ENCODE measurements around the gene NUP62.
"Not testable (repeated sequence)": the region's sequence is repeated elsewhere in the genome, so short reads cannot be mapped to it uniquely, and the experiment has no call there.

Gene NUP62

GRCh38 chr19:49929611-49930482 lies 543 bp upstream of the NUP62 start:
- peak overlapping the region; percentile 90 for H3K4me3 ChIP-seq (ENCODE audit: low read depth, low read length)
- peak; percentile 86 for DNase-seq (ENCODE audit: low read depth)

DNA sequence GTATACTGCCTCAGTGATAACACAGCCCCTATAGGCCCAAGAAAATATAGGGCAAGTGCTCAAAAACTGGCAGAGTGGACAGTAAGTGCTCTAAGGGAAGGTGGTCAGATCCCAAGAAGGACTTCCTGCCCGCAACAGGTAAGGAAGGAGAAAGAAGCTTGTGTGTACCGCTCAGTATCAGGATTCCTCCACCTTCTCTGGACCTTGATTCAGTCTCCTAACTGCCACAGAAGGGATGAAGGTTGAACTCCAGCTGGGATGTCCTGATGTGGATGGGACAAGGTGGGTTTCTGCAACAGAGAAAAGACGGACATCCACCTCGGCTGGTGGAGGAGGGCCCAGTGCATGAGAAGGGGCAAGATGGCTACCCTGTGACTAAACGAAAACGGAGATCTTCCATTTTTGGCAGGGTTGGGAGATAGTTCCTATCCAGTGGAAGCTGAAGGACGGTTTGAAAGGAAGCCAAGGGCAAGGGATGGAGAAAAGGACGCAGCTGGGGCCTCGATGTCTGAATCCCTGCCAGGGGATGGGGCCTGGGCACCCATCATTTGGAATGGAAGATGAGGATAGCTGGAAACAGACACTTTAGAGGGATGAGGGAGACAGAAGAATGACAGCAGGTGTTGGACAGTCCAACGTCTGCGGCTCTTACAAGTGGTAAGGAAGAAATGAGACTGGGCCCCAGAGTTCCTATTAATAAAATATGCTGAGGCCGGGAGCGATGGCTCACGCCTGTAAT lies 1.6 kb downstream of the NUP62 start:
- DNase-seq (ENCODE audit: low read depth) = no peak
- peak overlapping the region; percentile 90 for H3K4me3 ChIP-seq (ENCODE audit: low read depth, low read length)

DNA sequence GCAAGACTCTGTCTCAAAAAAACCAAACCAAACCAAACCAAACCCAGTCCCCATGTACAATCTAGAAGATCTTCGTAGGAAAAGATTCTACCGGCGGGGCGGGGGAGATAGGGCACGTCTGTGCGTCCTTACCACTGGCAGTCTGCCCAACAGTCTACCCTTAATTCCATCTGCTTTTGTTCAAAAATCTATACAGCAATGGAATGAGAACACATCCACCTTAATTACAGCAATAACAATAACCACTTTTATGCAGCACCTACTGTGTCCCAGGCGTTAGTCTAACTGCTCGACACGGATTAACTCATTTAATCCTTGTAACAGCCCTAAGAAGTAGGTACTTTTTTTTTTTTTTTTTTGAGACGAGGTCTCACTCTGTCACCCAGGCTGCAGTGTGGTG lies 2.8 kb downstream of the NUP62 start:
- no peak for DNase-seq (ENCODE audit: low read depth)
- H3K4me3 ChIP-seq (ENCODE audit: low read depth, low read length) = no peak overlapping the region

- DNase-seq (ENCODE audit: low read depth) = no peak
- H3K4me3 ChIP-seq (ENCODE audit: low read depth, low read length) = no peak overlapping the region
Observed at GRCh38 chr19:49925486-49925885, 3.8 kb downstream of the NUP62 start.

GRCh38 chr19:49924881-49925210 lies 4.5 kb downstream of the NUP62 start:
- DNase-seq (ENCODE audit: low read depth); H3K4me3 ChIP-seq (ENCODE audit: low read depth, low read length): not testable (repeated sequence)

- DNase-seq (ENCODE audit: low read depth) = no peak
Observed at GRCh38 chr19:49924004-49924880, 5.1 kb downstream of the NUP62 start.

DNA sequence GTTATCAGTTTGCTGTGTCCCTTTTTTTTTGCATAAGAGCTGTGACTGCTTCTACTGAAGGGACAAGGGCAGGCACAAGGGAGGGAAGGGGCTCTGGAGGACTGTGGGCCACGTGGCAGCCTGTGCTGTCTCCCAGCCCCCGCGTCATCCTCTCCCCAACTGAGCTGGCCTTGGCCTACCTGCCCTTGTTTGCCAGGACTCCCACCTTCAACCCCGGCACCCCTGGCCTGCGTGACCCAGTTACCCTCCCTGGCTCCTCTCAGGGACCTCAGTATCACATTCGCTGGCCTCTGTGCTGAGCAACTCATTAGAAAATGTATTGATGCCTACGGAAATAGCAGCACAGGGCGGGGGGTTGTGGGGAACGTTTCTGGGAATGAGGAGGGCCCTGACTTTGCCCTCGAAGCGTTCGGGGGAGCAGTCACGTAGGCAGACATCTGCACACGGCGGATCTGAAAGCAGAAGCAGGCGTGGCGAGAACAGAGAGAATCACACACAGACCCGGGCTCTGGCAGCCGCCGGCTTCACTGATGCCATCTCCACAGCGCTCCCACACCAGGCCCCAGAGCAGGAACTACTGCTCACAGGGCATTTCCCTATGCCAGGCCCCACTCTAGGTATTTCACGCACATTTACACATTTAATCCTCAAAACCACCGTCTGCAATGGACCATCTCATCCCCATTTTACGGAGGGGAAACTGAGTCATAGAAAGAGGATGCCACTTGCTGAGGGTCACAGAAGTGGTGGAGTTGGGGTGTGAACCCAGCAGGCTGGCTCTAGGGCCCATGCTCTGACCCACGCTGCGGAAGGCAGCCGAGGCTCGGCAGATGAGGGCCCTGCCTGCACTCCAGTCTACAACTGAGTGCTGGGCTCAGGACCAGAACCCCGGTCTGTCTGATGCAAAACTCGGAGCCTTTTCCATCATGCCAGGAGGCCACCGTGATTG lies 6.0 kb downstream of the NUP62 start:
- H3K4me3 ChIP-seq (ENCODE audit: low read depth, low read length) = no peak overlapping the region
- no peak for DNase-seq (ENCODE audit: low read depth)

More at GRCh38 chr19:49924004-49924880, 5.1 kb downstream of the NUP62 start:
- H3K4me3 ChIP-seq (ENCODE audit: low read depth, low read length) = no peak overlapping the region

- H3K4me3 ChIP-seq (ENCODE audit: low read depth, low read length) = no peak overlapping the region
- DNase-seq (ENCODE audit: low read depth) = peak; percentile 45
Observed at GRCh38 chr19:49921871-49922795, 7.2 kb downstream of the NUP62 start.

- DNase-seq (ENCODE audit: low read depth) = no peak
- H3K4me3 ChIP-seq (ENCODE audit: low read depth, low read length) = no peak overlapping the region
Observed at GRCh38 chr19:49920624-49921363, 8.5 kb downstream of the NUP62 start.

DNA sequence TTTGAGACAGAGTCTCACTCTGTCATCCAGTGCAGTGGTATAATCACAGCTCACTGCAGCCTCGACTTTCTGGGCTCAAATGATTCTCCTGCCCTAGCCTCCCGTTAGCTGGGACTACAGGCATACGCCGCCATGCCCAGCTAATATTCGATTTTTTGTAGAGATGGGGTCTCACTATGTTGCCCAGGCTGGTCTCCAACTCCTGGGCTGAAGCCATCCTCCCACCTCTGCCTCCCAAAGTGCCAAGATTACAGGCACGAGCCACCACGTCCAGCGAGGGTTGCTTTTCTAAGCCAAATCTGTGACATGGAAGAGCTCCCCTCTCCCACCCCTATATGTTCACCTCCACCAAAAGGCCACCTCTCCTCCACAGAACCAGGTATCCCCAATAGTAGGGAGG lies 11.2 kb downstream of the NUP62 start:
- no peak overlapping the region for H3K4me3 ChIP-seq (ENCODE audit: low read depth, low read length)
- no peak for DNase-seq (ENCODE audit: low read depth)

GRCh38 chr19:49916839-49917733 lies 12.2 kb downstream of the NUP62 start:
- no peak for DNase-seq (ENCODE audit: low read depth)
- H3K4me3 ChIP-seq (ENCODE audit: low read depth, low read length) = no peak overlapping the region

DNA sequence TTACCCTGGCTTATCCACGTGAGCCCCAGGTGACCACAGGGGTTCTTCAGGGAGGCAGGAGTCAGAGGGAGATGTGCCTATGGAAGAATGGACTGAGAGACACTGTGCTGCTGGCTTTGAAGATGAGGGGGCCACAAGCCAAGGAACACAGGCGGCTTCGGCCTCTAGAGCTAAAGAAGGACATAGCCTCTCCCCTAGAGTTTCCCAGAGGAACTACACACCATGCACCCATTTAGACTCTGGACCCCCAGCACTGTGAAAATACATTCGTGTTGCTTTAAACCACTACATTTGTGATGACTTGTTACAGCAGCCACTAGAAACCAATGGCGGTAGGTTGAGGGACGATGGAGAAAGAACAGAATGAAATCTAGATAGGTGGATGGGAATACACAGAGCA lies 14.0 kb downstream of the NUP62 start:
- H3K4me3 ChIP-seq (ENCODE audit: low read depth, low read length) = no peak overlapping the region
- DNase-seq (ENCODE audit: low read depth) = no peak

GRCh38 chr19:49913720-49914119 lies 15.6 kb downstream of the NUP62 start:
- DNase-seq (ENCODE audit: low read depth) = no peak
- no peak overlapping the region for H3K4me3 ChIP-seq (ENCODE audit: low read depth, low read length)

DNA sequence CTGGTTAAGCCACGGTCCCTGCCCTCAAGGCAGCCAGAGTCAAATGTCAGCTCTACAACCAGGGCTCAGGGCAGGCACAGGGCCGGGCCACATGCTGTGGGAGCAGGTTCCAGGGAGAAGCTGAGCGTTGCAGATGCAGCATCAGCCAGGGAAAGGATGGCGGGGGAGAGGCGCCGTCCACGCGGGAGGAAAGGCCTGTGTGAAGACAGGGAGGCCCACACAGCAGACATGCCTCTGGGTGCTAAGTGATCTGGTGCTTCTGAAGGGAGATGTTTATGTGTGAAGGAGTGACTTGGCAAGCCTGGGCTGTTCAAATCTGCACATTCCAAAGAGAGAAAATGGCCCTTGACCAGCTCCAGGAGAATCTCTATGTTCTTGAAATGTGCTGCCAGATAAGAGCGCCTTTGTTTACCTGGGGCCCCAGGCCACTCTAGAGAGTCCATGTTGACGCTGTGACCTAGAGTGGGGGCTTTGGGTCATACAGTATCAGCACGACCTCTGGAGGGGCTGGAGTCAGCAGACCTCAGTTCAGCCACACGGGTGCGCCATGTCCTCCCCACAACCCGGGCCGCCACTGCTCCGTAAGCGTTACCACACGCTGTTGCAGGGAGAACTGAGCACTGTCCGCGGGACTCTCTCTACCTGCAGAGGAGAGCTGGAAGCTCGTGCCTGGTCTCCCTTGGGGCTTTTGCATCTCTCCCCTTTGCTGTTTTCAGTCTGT lies 16.2 kb downstream of the NUP62 start:
- no peak overlapping the region for H3K4me3 ChIP-seq (ENCODE audit: low read depth, low read length)
- DNase-seq (ENCODE audit: low read depth) = no peak

- H3K4me3 ChIP-seq (ENCODE audit: low read depth, low read length) = no peak overlapping the region
- no peak for DNase-seq (ENCODE audit: low read depth)
Observed at GRCh38 chr19:49911381-49912145, 17.7 kb downstream of the NUP62 start.

Data from skeletal muscle cell (primary cell).